ENCODE data around the gene TEX101.
"Not testable (repeated sequence)": the region's sequence is repeated elsewhere in the genome, so short reads cannot be mapped to it uniquely, and the experiment has no call there.

Gene TEX101

GRCh38 chr19:43383759-43384158, 30.9 kb upstream of the TEX101 start:
- not testable (repeated sequence) for H3K9me3 ChIP-seq (ENCODE audit: control insufficient read depth in 2 of 2, low read length in 2 of 2); H3K27ac ChIP-seq (ENCODE audit: low read length); H3K27me3 ChIP-seq (ENCODE audit: control insufficient read depth in 1 of 2, insufficient read depth in 2 of 2, low read length in 2 of 2); H3K4me1 ChIP-seq (ENCODE audit: control insufficient read depth, insufficient read depth, low read length); H3K36me3 ChIP-seq (ENCODE audit: control insufficient read depth in 2 of 2, insufficient read depth in 2 of 2, low read length in 2 of 2); H3K4me3 ChIP-seq (ENCODE audit: low read length in 2 of 2); H3K9ac ChIP-seq (ENCODE audit: low read length in 2 of 2)

- not testable (repeated sequence) for H3K9me3 ChIP-seq (ENCODE audit: control insufficient read depth in 2 of 2, low read length in 2 of 2); H3K36me3 ChIP-seq (ENCODE audit: control insufficient read depth in 2 of 2, insufficient read depth in 2 of 2, low read length in 2 of 2); H3K9ac ChIP-seq (ENCODE audit: low read length in 2 of 2); H3K4me3 ChIP-seq (ENCODE audit: low read length in 2 of 2); H3K4me1 ChIP-seq (ENCODE audit: control insufficient read depth, insufficient read depth, low read length); H3K27ac ChIP-seq (ENCODE audit: low read length); H3K27me3 ChIP-seq (ENCODE audit: control insufficient read depth in 1 of 2, insufficient read depth in 2 of 2, low read length in 2 of 2)
Measured at GRCh38 chr19:43390903-43391551, 23.7 kb upstream of the TEX101 start.

GRCh38 chr19:43391552-43391935, 23.1 kb upstream of the TEX101 start:
- H3K4me1 ChIP-seq (ENCODE audit: control insufficient read depth, insufficient read depth, low read length); H3K27me3 ChIP-seq (ENCODE audit: control insufficient read depth in 1 of 2, insufficient read depth in 2 of 2, low read length in 2 of 2); H3K9ac ChIP-seq (ENCODE audit: low read length in 2 of 2); H3K27ac ChIP-seq (ENCODE audit: low read length); H3K36me3 ChIP-seq (ENCODE audit: control insufficient read depth in 2 of 2, insufficient read depth in 2 of 2, low read length in 2 of 2); H3K9me3 ChIP-seq (ENCODE audit: control insufficient read depth in 2 of 2, low read length in 2 of 2); H3K4me3 ChIP-seq (ENCODE audit: low read length in 2 of 2): not testable (repeated sequence)

- not testable (repeated sequence) for H3K4me3 ChIP-seq (ENCODE audit: low read length in 2 of 2); H3K36me3 ChIP-seq (ENCODE audit: control insufficient read depth in 2 of 2, insufficient read depth in 2 of 2, low read length in 2 of 2); H3K27me3 ChIP-seq (ENCODE audit: control insufficient read depth in 1 of 2, insufficient read depth in 2 of 2, low read length in 2 of 2)
Measured at GRCh38 chr19:43393501-43393900, 21.2 kb upstream of the TEX101 start.

GRCh38 chr19:43395561-43395960, 19.1 kb upstream of the TEX101 start:
- no peaks in the 10 kb centered on the region for H3K9me3 ChIP-seq (ENCODE audit: control insufficient read depth in 2 of 2, low read length in 2 of 2)
- no peak overlapping the region for H3K27ac ChIP-seq (ENCODE audit: low read length)
- no peak overlapping the region for H3K4me3 ChIP-seq (ENCODE audit: low read length in 2 of 2)
- H3K36me3 ChIP-seq (ENCODE audit: control insufficient read depth in 2 of 2, insufficient read depth in 2 of 2, low read length in 2 of 2): no peaks in the 10 kb centered on the region
- H3K27me3 ChIP-seq (ENCODE audit: control insufficient read depth in 1 of 2, insufficient read depth in 2 of 2, low read length in 2 of 2): peaks cover 0 to 3% of the 10 kb centered on the region in 2 donors
- no peaks in the 10 kb centered on the region for H3K4me1 ChIP-seq (ENCODE audit: control insufficient read depth, insufficient read depth, low read length)
- H3K9ac ChIP-seq (ENCODE audit: low read length in 2 of 2): no peak overlapping the region

More at GRCh38 chr19:43393501-43393900, 21.2 kb upstream of the TEX101 start:
- not testable (repeated sequence) for H3K9me3 ChIP-seq (ENCODE audit: control insufficient read depth in 2 of 2, low read length in 2 of 2); H3K4me1 ChIP-seq (ENCODE audit: control insufficient read depth, insufficient read depth, low read length); H3K9ac ChIP-seq (ENCODE audit: low read length in 2 of 2); H3K27ac ChIP-seq (ENCODE audit: low read length)

GRCh38 chr19:43406297-43406696, 8.4 kb upstream of the TEX101 start:
- Histone ChIP-seq H3K36me3 (ENCODE audit: control insufficient read depth in 2 of 2, insufficient read depth in 2 of 2, low read length in 2 of 2) (no peaks in the 10 kb centered on the region), H3K9ac (ENCODE audit: low read length in 2 of 2) (no peak overlapping the region), H3K4me3 (ENCODE audit: low read length in 2 of 2) (no peak overlapping the region), H3K27ac (ENCODE audit: low read length) (no peak overlapping the region), H3K27me3 (ENCODE audit: control insufficient read depth in 1 of 2, insufficient read depth in 2 of 2, low read length in 2 of 2) (no peaks in the 10 kb centered on the region), H3K4me1 (ENCODE audit: control insufficient read depth, insufficient read depth, low read length) (no peaks in the 10 kb centered on the region), H3K9me3 (ENCODE audit: control insufficient read depth in 2 of 2, low read length in 2 of 2) (no peaks in the 10 kb centered on the region)

GRCh38 chr19:43407416-43408005, 7.2 kb upstream of the TEX101 start:
- Histone ChIP-seq H3K4me3 (ENCODE audit: low read length in 2 of 2) (no peak overlapping the region), H3K27ac (ENCODE audit: low read length) (no peak overlapping the region), H3K27me3 (ENCODE audit: control insufficient read depth in 1 of 2, insufficient read depth in 2 of 2, low read length in 2 of 2) (no peaks in the 10 kb centered on the region), H3K36me3 (ENCODE audit: control insufficient read depth in 2 of 2, insufficient read depth in 2 of 2, low read length in 2 of 2) (no peaks in the 10 kb centered on the region), H3K9me3 (ENCODE audit: control insufficient read depth in 2 of 2, low read length in 2 of 2) (no peaks in the 10 kb centered on the region), H3K4me1 (ENCODE audit: control insufficient read depth, insufficient read depth, low read length) (no peaks in the 10 kb centered on the region), H3K9ac (ENCODE audit: low read length in 2 of 2) (no peak overlapping the region)

- Histone ChIP-seq H3K27me3 (ENCODE audit: control insufficient read depth in 1 of 2, insufficient read depth in 2 of 2, low read length in 2 of 2) (no peaks in the 10 kb centered on the region), H3K9me3 (ENCODE audit: control insufficient read depth in 2 of 2, low read length in 2 of 2) (no peaks in the 10 kb centered on the region), H3K4me1 (ENCODE audit: control insufficient read depth, insufficient read depth, low read length) (no peaks in the 10 kb centered on the region), H3K9ac (ENCODE audit: low read length in 2 of 2) (no peak overlapping the region), H3K4me3 (ENCODE audit: low read length in 2 of 2) (no peak overlapping the region), H3K36me3 (ENCODE audit: control insufficient read depth in 2 of 2, insufficient read depth in 2 of 2, low read length in 2 of 2) (no peaks in the 10 kb centered on the region), H3K27ac (ENCODE audit: low read length) (no peak overlapping the region)
Measured at GRCh38 chr19:43408043-43408442, 6.6 kb upstream of the TEX101 start.

- Histone ChIP-seq H3K36me3 (ENCODE audit: control insufficient read depth in 2 of 2, insufficient read depth in 2 of 2, low read length in 2 of 2) (no peaks in the 10 kb centered on the region), H3K4me1 (ENCODE audit: control insufficient read depth, insufficient read depth, low read length) (no peaks in the 10 kb centered on the region), H3K9me3 (ENCODE audit: control insufficient read depth in 2 of 2, low read length in 2 of 2) (no peaks in the 10 kb centered on the region), H3K27me3 (ENCODE audit: control insufficient read depth in 1 of 2, insufficient read depth in 2 of 2, low read length in 2 of 2) (no peaks in the 10 kb centered on the region), H3K27ac (ENCODE audit: low read length) (no peak overlapping the region), H3K4me3 (ENCODE audit: low read length in 2 of 2) (no peak overlapping the region), H3K9ac (ENCODE audit: low read length in 2 of 2) (no peak overlapping the region)
Measured at GRCh38 chr19:43409415-43409814, 5.3 kb upstream of the TEX101 start.

GRCh38 chr19:43412441-43412840, 2.2 kb upstream of the TEX101 start:
- Histone ChIP-seq H3K9me3 (ENCODE audit: control insufficient read depth in 2 of 2, low read length in 2 of 2) (no peaks in the 10 kb centered on the region), H3K9ac (ENCODE audit: low read length in 2 of 2) (no peak overlapping the region), H3K27ac (ENCODE audit: low read length) (no peak overlapping the region), H3K27me3 (ENCODE audit: control insufficient read depth in 1 of 2, insufficient read depth in 2 of 2, low read length in 2 of 2) (no peaks in the 10 kb centered on the region), H3K36me3 (ENCODE audit: control insufficient read depth in 2 of 2, insufficient read depth in 2 of 2, low read length in 2 of 2) (no peaks in the 10 kb centered on the region), H3K4me1 (ENCODE audit: control insufficient read depth, insufficient read depth, low read length) (no peaks in the 10 kb centered on the region), H3K4me3 (ENCODE audit: low read length in 2 of 2) (no peak overlapping the region)

- H3K36me3 ChIP-seq (ENCODE audit: control insufficient read depth in 2 of 2, insufficient read depth in 2 of 2, low read length in 2 of 2): no peaks in the 10 kb centered on the region
- H3K27ac ChIP-seq (ENCODE audit: low read length): no peak overlapping the region
- H3K27me3 ChIP-seq (ENCODE audit: control insufficient read depth in 1 of 2, insufficient read depth in 2 of 2, low read length in 2 of 2): no peaks in the 10 kb centered on the region
- H3K4me3 ChIP-seq (ENCODE audit: low read length in 2 of 2): no peak overlapping the region
- H3K9me3 ChIP-seq (ENCODE audit: control insufficient read depth in 2 of 2, low read length in 2 of 2): no peaks in the 10 kb centered on the region
- H3K4me1 ChIP-seq (ENCODE audit: control insufficient read depth, insufficient read depth, low read length): no peaks in the 10 kb centered on the region
- H3K9ac ChIP-seq (ENCODE audit: low read length in 2 of 2): no peak overlapping the region
Measured at GRCh38 chr19:43416951-43417623, 2.4 kb downstream of the TEX101 start.

Measured in stomach smooth muscle (tissue), 2 donors.